GM19193 (cell line): Measurements from ENCODE around the gene TACC2.

Source experiments
- POLR2A ChIP-seq: IDR thresholded peaks from 4 replicates; pipeline ENCODE4 v1.6.1; 2011; ENCODE audit not compliant: insufficient read depth, insufficient read length; ENCODE audit errors: extremely low read depth

TACC2 gene

GRCh38 chr10:122057841-122058413, 69.0 kb downstream of the TACC2 start:
- TF ChIP-seq POLR2A = no peak

GRCh38 chr10:122060250-122060649, 71.3 kb downstream of the TACC2 start:
- TF ChIP-seq POLR2A = no peak

- no peak for TF ChIP-seq POLR2A
These were observed 74.1 kb downstream of the TACC2 start for GRCh38 chr10:122062831-122063674.

- TF ChIP-seq POLR2A = no peak
These were observed 79.9 kb downstream of the TACC2 start for GRCh38 chr10:122068844-122069243.

GRCh38 chr10:122072491-122072890, 83.5 kb downstream of the TACC2 start:
- TF ChIP-seq POLR2A = no peak

- TF ChIP-seq POLR2A = no peak
These were observed 84.5 kb downstream of the TACC2 start for GRCh38 chr10:122073508-122073907.

GRCh38 chr10:122075171-122075570, 86.2 kb downstream of the TACC2 start:
- TF ChIP-seq POLR2A = no peak

GRCh38 chr10:122077311-122077875, 88.4 kb downstream of the TACC2 start:
- no peak for TF ChIP-seq POLR2A

GRCh38 chr10:122078326-122078725, 89.4 kb downstream of the TACC2 start:
- TF ChIP-seq POLR2A = no peak

- TF ChIP-seq POLR2A = no peak
These were observed 90.2 kb downstream of the TACC2 start for GRCh38 chr10:122078965-122079795.

GRCh38 chr10:122082616-122083477, 93.9 kb downstream of the TACC2 start:
- no peak for TF ChIP-seq POLR2A

GRCh38 chr10:122083478-122084025, 94.6 kb downstream of the TACC2 start:
- no peak for TF ChIP-seq POLR2A

GRCh38 chr10:122084286-122085041, 95.5 kb downstream of the TACC2 start:
- no peak for TF ChIP-seq POLR2A
